RWPE2 (cell line): ENCODE measurements around the gene TLR1.

Source experiments
- ATAC-seq: fragments of 200-7000 bp; cut with Tn5 transposase; 3 replicates; pipeline ENCODE4 v1.9.1; 2021; ENCODE audit warnings: low read depth
- DNase-seq: peaks from one replicate; pipeline ENCODE4 v3.0.0-alpha.2; 2020; ENCODE audit warnings: low spot score
- H3K27ac ChIP-seq: fragments of 450-650 bp; 2 replicates; pipeline ENCODE4 v1.5.1; 2017; ENCODE audit warnings: mild to moderate bottlenecking; ENCODE audit not compliant: poor library complexity, severe bottlenecking
- H3K27me3 ChIP-seq: fragments of 250-450 bp; sonication (Bioruptor Pico); 2 replicates; pipeline ENCODE4 v1.5.1; 2021; ENCODE audit warnings: mild to moderate bottlenecking, moderate library complexity; ENCODE audit not compliant: insufficient read depth, poor library complexity, severe bottlenecking
- H3K36me3 ChIP-seq: fragments of 250-450 bp; sonication (Bioruptor Pico); 2 replicates; pipeline ENCODE4 v1.5.1; 2020; ENCODE audit warnings: low read depth, mild to moderate bottlenecking, moderate library complexity
- H3K4me1 ChIP-seq: fragments of 250-450 bp; sonication (Bioruptor Pico); 2 replicates; pipeline ENCODE4 v1.5.1; 2021; ENCODE audit warnings: mild to moderate bottlenecking, moderate library complexity; ENCODE audit not compliant: insufficient read depth, poor library complexity, severe bottlenecking
- H3K4me3 ChIP-seq: fragments of 250-450 bp; sonication (Bioruptor Pico); 2 replicates; pipeline ENCODE4 v1.5.1; 2021; ENCODE audit warnings: mild to moderate bottlenecking, moderate library complexity; ENCODE audit not compliant: severe bottlenecking
- H3K9me3 ChIP-seq: fragments of 250-450 bp; sonication (Bioruptor Pico); 2 replicates; pipeline ENCODE4 v1.5.1; 2021; ENCODE audit warnings: mild to moderate bottlenecking, moderate library complexity; ENCODE audit not compliant: severe bottlenecking
- CTCF ChIP-seq: fragments of 450-650 bp; IDR thresholded peaks from one replicate; pipeline ENCODE4 v1.5.1; 2017; ENCODE audit warnings: mild to moderate bottlenecking, moderate library complexity; ENCODE audit not compliant: poor library complexity, severe bottlenecking

The TLR1 gene

DNA sequence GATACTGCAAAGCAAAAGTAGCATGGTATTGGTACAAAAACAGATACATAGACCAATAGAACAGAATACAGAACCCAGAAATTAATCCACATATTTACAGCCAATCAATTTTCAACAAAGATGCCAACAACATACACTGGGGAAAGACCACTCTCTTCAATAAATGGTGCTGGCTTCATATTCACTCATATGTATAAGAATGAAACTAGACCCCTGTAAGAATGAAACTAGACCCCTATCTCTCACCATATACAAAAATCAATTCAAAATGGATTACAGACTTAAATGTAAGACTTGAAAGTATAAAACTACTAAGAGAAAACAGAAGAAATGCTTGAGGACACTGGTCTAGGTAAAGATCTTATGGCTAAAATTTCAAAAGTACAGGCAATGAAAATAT is 32.7 kb upstream of the TLR1 start:
- peaks cover 4% of the 10 kb centered on the region for H3K9me3 ChIP-seq
- H3K4me3 ChIP-seq: no peak overlapping the region
- ATAC-seq (no peak), DNase-seq (no peak)
- no peaks in the 10 kb centered on the region for H3K27me3 ChIP-seq
- H3K4me1 ChIP-seq: peaks cover 4% of the 10 kb centered on the region
- H3K27ac ChIP-seq: no peak overlapping the region
- no peaks in the 10 kb centered on the region for H3K36me3 ChIP-seq
- TF ChIP-seq CTCF: no peak

GRCh38 chr4:38834570-38834969 is 30.0 kb upstream of the TLR1 start:
- H3K27me3 ChIP-seq: no peaks in the 10 kb centered on the region
- ATAC-seq (no peak), DNase-seq (no peak)
- TF ChIP-seq CTCF: no peak
- no peaks in the 10 kb centered on the region for H3K36me3 ChIP-seq
- peaks cover 4% of the 10 kb centered on the region for H3K9me3 ChIP-seq
- peaks cover 4% of the 10 kb centered on the region for H3K4me1 ChIP-seq
- H3K27ac ChIP-seq: no peak overlapping the region
- no peak overlapping the region for H3K4me3 ChIP-seq

- Histone ChIP-seq H3K36me3 (no peaks in the 10 kb centered on the region), H3K27me3 (no peaks in the 10 kb centered on the region), H3K27ac (no peak overlapping the region), H3K4me1 (peaks cover 2% of the 10 kb centered on the region), H3K9me3 (peaks cover 4% of the 10 kb centered on the region), H3K4me3 (no peak overlapping the region)
- TF ChIP-seq CTCF: no peak
- DNase-seq: no peak
- ATAC-seq: no peak
Measured at GRCh38 chr4:38832624-38833528, 28.3 kb upstream of the TLR1 start.

DNA sequence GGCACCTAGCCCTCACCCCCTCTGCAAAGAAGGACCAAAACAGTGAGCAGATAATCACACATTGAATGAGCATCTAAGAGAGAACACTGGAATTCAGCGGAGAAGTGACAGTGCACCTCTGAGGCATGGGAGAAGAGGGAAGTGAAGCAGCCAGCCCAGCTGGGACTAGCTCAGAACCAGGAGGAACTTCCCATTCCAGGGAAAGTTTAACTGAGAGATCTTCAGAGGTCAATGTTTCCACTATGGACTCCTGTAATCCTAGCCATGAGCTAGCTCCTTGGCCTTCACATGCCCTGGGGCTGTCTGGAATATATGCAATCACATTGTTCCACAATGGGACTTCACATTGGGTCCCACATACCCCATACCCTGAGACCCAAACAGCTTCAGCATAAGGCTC is 27.6 kb upstream of the TLR1 start:
- ATAC-seq: no peak
- no peak for TF ChIP-seq CTCF
- H3K27me3 ChIP-seq: no peaks in the 10 kb centered on the region
- H3K4me1 ChIP-seq: no peaks in the 10 kb centered on the region
- no peak overlapping the region for H3K27ac ChIP-seq
- DNase-seq: no peak
- H3K9me3 ChIP-seq: peaks cover 4% of the 10 kb centered on the region
- H3K4me3 ChIP-seq: no peak overlapping the region
- no peaks in the 10 kb centered on the region for H3K36me3 ChIP-seq

DNA sequence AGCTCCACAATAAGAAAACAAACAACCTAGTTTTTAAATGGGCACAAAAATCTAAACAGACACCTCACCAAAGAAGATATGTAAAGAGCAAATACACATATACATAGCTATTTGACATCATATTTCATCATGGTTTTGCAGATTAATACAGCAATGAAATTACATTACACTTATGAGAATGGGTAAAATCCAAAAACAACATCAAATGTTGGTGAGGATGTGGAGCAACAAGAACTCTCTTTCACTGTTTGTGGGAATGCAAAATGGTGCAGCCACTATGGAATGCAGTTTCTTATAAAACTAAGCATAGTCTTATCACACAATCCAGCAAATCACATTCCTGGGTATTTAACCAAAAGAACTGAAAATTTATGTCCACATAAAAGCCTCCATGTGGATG is 27.1 kb upstream of the TLR1 start:
- Histone ChIP-seq H3K4me3 (no peak overlapping the region), H3K4me1 (no peaks in the 10 kb centered on the region), H3K9me3 (peaks cover 4% of the 10 kb centered on the region), H3K27ac (no peak overlapping the region), H3K27me3 (no peaks in the 10 kb centered on the region), H3K36me3 (no peaks in the 10 kb centered on the region)
- DNase-seq: no peak
- no peak for TF ChIP-seq CTCF
- no peak for ATAC-seq
